C4-2B (cell line): ENCODE data around the gene GFRA1.

Experiments
- CTCF ChIP-seq: fragments of 450-650 bp; conservative IDR thresholded peaks from 2 replicates; pipeline ENCODE4 v1.5.1; 2017; ENCODE audit warnings: mild to moderate bottlenecking
- ZFX ChIP-seq: fragments of 450-650 bp; IDR thresholded peaks from 2 replicates; pipeline ENCODE4 v1.6.1; 2017

- no peak for TF ChIP-seq CTCF
- no peak for TF ChIP-seq ZFX
Observed at GRCh38 chr10:116265686-116266085, 7.3 kb downstream of the GFRA1 start.
